Testis (tissue), 3 donors: ENCODE results near the gene FAIM2. TPM values are rescaled to one million over a fixed set of nuclear protein-coding genes. Genes with fewer than 3 reads are reported as not detected.
A peak's percentile ranks its signal among the peaks of the same experiment; 100 is the strongest.
"Not testable (repeated sequence)": the region's sequence is repeated elsewhere in the genome, so short reads cannot be mapped to it uniquely, and the experiment has no call there.

ENCODE experiments used
- DNase-seq: peaks from one replicate; pipeline ENCODE4 v3.0.0-alpha.2; 2019
- H3K27ac ChIP-seq, 2 donors: fragments of 200-600 bp; sonication (generic); one replicate each; pipeline ENCODE4 v1.5.1; 2019
- H3K27me3 ChIP-seq: fragments of 200-600 bp; sonication (generic); one replicate; pipeline ENCODE4 v1.5.1; 2019
- H3K36me3 ChIP-seq: fragments of 200-600 bp; sonication (generic); one replicate; pipeline ENCODE4 v1.5.1; 2017; ENCODE audit warnings: low read depth; ENCODE audit errors: missing control alignments
- H3K4me1 ChIP-seq: fragments of 200-600 bp; sonication (generic); one replicate; pipeline ENCODE4 v1.5.1; 2019
- H3K4me3 ChIP-seq, 2 donors: fragments of 200-600 bp; sonication (generic); one replicate each; pipeline ENCODE4 v1.5.1; 2017 to 2019
- H3K9me3 ChIP-seq: fragments of 200-600 bp; sonication (generic); one replicate; pipeline ENCODE4 v1.5.1; 2017
- POLR2A ChIP-seq: fragments of 450-650 bp; IDR thresholded peaks from one replicate; pipeline ENCODE4 v1.6.1; 2017; ENCODE audit warnings: antibody characterized with exemption, mild to moderate bottlenecking, moderate library complexity
- WGBS, 2 donors: methylation state at CpG; one replicate each; pipeline ENCODE4 v1.1.5; 2018; 5-methylcytosine and 5-hydroxymethylcytosine counted together
- intact Hi-C: fragments of 100-400 bp; cut with DNase I; formaldehyde crosslinking; loops from one replicate; pipeline ENCODE4 v1.15.1; 2023; ENCODE audit warnings: low total_unique reads
- polyA plus RNA-seq: library from polyadenylated mRNA; stranded (reverse); fragments of 350-450 nt; fragmentation: Illumina TruSeq; extraction: RNeasy Lipid Tissue Mini Kit (QIAGEN cat#74804); gene quantifications from one replicate; pipeline ENCODE4 v1.2.3, GENCODE V29; 2014; ENCODE audit warnings: low read depth, low replicate concordance; ENCODE audit not compliant: insufficient read depth
- total RNA-seq, 2 donors: library from RNA; depleted of rRNA; stranded (reverse); fragments of >200 nt; gene quantifications; one replicate each; pipeline ENCODE4 v1.2.3, GENCODE V29; 2016
- TF ChIP-seq, protein P1 (sequence below), 3 experiments: fragments of 450-650 bp in 2 of 3; fragments of 200-600 bp in 1 of 3; sonication (generic) in 1 of 3; IDR thresholded peaks; one replicate each; pipeline ENCODE4 v1.5.1; 2016 to 2019; ENCODE audit warnings: antibody characterized with exemption in 3 of 3, mild to moderate bottlenecking in 2 of 3, moderate library complexity in 1 of 3

FAIM2 gene
- total and polyA plus RNA-seq, 3 donors from 2014 or later = 14.6 to 67.5 (median 15.3) TPM

DNA sequence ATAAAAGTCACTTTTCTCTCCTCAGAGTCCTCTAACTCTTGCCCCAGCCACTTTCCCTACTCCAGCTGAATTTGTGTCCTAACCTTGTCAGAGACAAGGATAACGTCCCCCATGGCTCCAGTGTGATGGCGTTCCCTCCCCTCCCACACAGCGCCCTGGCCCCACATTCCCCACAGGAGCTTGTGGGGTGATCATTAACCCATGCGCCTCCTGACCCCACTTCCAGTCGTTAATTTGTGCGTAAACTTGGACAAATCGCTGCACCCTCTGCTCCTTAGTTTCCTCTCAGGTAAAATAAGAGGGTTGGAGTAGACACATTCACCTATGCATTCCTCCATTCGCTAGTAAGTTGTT lies 37.9 kb downstream of the FAIM2 start:
- Histone ChIP-seq H3K36me3 (no peaks in the 10 kb centered on the region), H3K4me3 (no peak overlapping the region), H3K9me3 (no peaks in the 10 kb centered on the region), H3K4me1 (peaks cover 38% of the 10 kb centered on the region), H3K27me3 (no peaks in the 10 kb centered on the region), H3K27ac (no peak overlapping the region)
- no peak for DNase-seq
- TF ChIP-seq POLR2A = no peak
- TF ChIP-seq, protein P1, sequence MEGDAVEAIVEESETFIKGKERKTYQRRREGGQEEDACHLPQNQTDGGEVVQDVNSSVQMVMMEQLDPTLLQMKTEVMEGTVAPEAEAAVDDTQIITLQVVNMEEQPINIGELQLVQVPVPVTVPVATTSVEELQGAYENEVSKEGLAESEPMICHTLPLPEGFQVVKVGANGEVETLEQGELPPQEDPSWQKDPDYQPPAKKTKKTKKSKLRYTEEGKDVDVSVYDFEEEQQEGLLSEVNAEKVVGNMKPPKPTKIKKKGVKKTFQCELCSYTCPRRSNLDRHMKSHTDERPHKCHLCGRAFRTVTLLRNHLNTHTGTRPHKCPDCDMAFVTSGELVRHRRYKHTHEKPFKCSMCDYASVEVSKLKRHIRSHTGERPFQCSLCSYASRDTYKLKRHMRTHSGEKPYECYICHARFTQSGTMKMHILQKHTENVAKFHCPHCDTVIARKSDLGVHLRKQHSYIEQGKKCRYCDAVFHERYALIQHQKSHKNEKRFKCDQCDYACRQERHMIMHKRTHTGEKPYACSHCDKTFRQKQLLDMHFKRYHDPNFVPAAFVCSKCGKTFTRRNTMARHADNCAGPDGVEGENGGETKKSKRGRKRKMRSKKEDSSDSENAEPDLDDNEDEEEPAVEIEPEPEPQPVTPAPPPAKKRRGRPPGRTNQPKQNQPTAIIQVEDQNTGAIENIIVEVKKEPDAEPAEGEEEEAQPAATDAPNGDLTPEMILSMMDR (IDR thresholded peaks at IDR 0.05) = no peak
- 78 to 90% methylated on average over 8 of the region's 8 CpGs for WGBS, 2 donors
- intact Hi-C loops = loop anchor here (10.0 kb wide), 2 partner anchors 89 to 199 kb away; partner anchors contain the start of gene AQP2

DNA sequence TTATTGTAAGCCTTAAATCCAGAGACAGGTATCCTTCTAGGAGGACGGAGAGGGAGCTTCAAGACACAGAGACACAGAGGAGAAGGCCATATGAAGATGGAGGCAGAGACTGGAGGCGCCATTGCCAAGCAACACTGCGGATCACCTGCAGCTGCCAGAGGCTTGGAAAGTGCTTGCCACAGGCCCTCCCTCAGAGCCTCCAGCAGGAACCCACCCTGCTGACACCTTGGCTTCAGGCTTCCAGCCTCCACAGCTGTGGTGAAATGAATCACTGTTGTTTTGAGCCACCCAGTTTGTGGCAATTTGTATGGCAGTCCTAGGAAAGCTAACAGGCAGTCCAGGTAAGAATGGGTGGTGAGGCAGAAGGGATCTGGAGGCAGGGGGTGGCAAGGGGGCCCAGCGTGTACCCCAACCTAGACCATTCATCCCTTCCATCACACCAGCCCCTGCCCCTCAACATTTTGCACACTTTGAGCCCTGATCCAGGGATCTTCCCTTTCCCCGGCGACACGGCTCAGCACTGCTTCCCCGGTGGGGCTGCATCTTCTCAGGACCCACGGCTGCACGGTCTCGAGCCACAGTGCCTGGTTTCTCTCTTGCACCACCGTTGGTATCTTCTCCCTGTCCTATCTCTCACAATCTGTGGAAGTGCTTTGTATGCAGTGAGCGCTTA lies 38.5 kb downstream of the FAIM2 start:
- no peak for TF ChIP-seq POLR2A
- TF ChIP-seq, protein P1 (IDR thresholded peaks at IDR 0.05) = no peak
- Histone ChIP-seq H3K36me3 (no peaks in the 10 kb centered on the region), H3K4me1 (peaks cover 38% of the 10 kb centered on the region), H3K27ac (no peak overlapping the region), H3K4me3 (no peak overlapping the region), H3K9me3 (no peaks in the 10 kb centered on the region), H3K27me3 (no peaks in the 10 kb centered on the region)
- intact Hi-C loops = loop anchor here (10.0 kb wide), 2 partner anchors 90 to 200 kb away; partner anchors contain the start of gene AQP2
- WGBS, 2 donors = 91 to 98% methylated on average over 9 to 13 of the region's 13 CpGs
- no peak for DNase-seq

DNA sequence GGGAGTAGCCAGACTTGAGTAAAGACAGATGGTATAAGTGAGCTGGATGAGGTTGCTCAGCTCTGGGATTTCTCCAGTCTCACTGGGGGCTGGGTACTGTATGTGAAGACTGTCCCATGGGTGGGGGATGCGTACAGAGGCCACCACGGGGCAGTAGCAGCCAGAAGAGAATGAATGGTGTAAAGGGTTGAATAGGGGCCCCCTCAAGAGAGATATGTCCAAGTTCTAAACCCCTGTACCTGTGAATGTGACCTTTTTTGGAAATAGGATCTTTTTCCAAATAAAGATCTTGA lies 39.0 kb downstream of the FAIM2 start:
- H3K4me3 ChIP-seq = no peak overlapping the region
- H3K4me1 ChIP-seq = peaks cover 34% of the 10 kb centered on the region
- no peaks in the 10 kb centered on the region for H3K9me3 ChIP-seq
- DNase-seq = no peak
- TF ChIP-seq POLR2A = no peak
- TF ChIP-seq, protein P1 (IDR thresholded peaks at IDR 0.05) = no peak
- intact Hi-C loops = loop anchor here (10.0 kb wide), 2 partner anchors 90 to 200 kb away; partner anchors contain the start of gene AQP2
- no peaks in the 10 kb centered on the region for H3K36me3 ChIP-seq
- no peaks in the 10 kb centered on the region for H3K27me3 ChIP-seq
- H3K27ac ChIP-seq = no peak overlapping the region
- 78 to 94% methylated on average over 2 of the region's 2 CpGs for WGBS, 2 donors

DNA sequence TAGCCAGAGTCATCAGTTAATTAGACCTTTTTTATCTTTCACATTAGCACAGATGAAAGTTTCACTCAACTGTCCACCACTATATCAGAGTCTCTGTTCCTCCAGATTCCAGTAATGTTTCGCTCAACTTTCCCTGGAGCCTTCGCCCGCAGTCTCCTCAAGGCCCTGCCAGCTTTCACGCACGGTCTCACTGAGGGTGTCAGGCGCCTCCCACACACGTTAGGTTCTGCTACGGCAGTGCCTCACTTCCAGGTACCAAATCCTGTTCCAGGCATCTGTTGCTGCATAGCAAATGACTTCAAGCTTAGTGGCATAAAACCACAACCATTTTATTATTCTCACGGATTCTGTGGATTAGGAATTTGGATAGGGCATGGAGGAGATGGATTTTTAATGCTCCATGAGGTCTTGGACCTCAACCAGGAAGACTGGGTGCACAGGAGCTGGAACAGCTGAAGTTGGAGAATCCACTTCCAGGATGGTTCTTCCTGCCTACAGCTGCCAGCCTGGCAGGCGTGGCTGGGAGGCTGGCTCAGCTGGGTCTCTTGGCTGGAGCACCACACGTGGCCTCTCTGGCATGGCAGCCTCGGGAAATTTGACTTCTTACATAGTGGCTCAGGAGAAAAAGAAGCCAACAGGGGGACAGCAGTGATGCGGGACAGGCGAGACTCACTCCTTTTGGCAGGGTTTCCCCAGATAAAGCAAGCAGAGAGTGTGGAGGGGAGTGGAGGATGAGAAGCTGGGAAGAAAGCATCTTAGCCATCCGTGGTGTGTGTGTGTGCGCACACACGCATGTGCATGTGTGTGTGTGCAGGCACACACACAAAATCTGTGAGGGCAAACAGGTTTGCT lies 39.5 kb downstream of the FAIM2 start:
- WGBS, 2 donors = 69 to 70% methylated on average over 17 of the region's 17 CpGs
- TF ChIP-seq POLR2A = no peak
- TF ChIP-seq, protein P1 (IDR thresholded peaks at IDR 0.05) = no peak
- Histone ChIP-seq H3K4me3 (no peak overlapping the region), H3K27me3 (no peaks in the 10 kb centered on the region), H3K27ac (no peak overlapping the region), H3K36me3 (no peaks in the 10 kb centered on the region), H3K9me3 (no peaks in the 10 kb centered on the region), H3K4me1 (peaks cover 28% of the 10 kb centered on the region)
- DNase-seq = no peak
- intact Hi-C loops = loop anchor here (10.0 kb wide), 2 partner anchors 91 to 201 kb away; partner anchors contain the start of gene AQP2

DNA sequence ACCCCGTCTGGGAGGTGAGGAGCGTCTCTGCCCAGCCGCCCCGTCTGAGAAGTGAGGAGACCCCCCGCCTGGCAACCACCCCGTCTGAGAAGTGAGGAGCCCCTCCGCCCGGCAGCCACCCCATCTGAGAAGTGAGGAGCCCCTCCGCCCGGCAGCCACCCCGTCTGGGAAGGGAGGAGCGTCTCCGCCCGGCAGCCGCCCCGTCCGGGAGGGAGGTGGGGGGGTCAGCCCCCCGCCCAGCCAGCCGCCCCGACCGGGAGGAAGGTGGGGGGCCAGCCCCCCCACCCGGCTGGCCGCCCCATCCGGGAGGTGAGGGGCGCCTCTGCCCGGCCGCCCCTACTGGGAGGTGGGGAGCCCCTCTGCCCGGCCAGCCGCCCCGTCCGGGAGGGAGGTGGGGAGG lies 42.8 kb downstream of the FAIM2 start:
- not testable (repeated sequence) for H3K27me3 ChIP-seq, H3K36me3 ChIP-seq, DNase-seq, H3K27ac ChIP-seq, H3K9me3 ChIP-seq, H3K4me1 ChIP-seq
- intact Hi-C loops = loop anchor here (10.0 kb wide), 2 partner anchors 94 to 204 kb away; partner anchors contain the start of gene AQP2
- H3K4me3 ChIP-seq = peak overlapping the region in 1 of 2 donors; percentile 23
- 100% methylated on average over 1 of the region's 31 CpGs; no CpG with 5 or more reads in 1 of the 2 donors for WGBS, 2 donors

DNA sequence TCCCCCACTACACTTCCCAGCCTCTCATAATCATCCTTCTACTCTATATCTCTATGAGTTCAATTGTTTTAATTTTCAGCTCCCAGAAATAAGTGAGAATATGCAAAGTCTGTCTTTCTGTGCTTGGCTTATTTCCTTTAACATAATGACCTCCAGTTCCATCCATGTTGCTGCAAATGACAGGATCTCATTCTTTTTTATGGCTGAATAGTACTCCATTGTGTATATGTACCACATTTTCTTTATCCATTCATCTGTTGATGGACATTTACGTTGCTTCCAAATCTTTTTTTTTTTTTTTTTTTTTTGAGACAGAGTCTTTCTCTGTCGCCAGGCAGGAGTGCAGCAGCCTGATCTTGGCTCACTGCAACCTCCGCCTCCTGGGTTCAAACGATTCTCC lies 47.8 kb downstream of the FAIM2 start:
- H3K27me3 ChIP-seq, DNase-seq, H3K4me3 ChIP-seq, H3K9me3 ChIP-seq, H3K36me3 ChIP-seq, H3K27ac ChIP-seq, intact Hi-C loops, H3K4me1 ChIP-seq: not testable (repeated sequence)
- 88 to 92% methylated on average over 4 of the region's 4 CpGs for WGBS, 2 donors
